GM19468 (cell line): Measurements from ENCODE around the gene CFAP206.

ENCODE experiments used
- ATAC-seq: cut with Tn5 transposase; IDR thresholded peaks from one replicate; pipeline ENCODE4 v1.9.1; 2021; ENCODE audit warnings: mild to moderate bottlenecking, moderate library complexity, moderate number of reproducible peaks; ENCODE audit not compliant: unreplicated experiment; ENCODE audit errors: extremely low read depth

Gene CFAP206, protein sequence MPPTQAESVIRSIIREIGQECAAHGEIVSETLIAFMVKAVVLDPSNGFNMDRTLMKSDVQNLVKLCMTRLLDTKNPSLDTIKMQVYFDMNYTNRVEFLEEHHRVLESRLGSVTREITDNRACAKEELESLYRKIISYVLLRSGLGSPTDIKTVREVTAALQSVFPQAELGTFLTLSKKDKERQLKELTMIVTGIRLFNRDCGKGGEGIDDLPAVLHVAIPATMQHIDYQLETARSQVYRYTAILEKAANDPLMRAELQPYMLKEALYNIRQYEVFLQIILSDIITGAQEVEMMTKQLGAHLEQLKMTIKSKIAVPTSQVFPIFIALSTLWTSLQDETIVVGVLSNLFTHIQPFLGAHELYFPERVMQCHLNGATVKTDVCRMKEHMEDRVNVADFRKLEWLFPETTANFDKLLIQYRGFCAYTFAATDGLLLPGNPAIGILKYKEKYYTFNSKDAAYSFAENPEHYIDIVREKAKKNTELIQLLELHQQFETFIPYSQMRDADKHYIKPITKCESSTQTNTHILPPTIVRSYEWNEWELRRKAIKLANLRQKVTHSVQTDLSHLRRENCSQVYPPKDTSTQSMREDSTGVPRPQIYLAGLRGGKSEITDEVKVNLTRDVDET

DNA sequence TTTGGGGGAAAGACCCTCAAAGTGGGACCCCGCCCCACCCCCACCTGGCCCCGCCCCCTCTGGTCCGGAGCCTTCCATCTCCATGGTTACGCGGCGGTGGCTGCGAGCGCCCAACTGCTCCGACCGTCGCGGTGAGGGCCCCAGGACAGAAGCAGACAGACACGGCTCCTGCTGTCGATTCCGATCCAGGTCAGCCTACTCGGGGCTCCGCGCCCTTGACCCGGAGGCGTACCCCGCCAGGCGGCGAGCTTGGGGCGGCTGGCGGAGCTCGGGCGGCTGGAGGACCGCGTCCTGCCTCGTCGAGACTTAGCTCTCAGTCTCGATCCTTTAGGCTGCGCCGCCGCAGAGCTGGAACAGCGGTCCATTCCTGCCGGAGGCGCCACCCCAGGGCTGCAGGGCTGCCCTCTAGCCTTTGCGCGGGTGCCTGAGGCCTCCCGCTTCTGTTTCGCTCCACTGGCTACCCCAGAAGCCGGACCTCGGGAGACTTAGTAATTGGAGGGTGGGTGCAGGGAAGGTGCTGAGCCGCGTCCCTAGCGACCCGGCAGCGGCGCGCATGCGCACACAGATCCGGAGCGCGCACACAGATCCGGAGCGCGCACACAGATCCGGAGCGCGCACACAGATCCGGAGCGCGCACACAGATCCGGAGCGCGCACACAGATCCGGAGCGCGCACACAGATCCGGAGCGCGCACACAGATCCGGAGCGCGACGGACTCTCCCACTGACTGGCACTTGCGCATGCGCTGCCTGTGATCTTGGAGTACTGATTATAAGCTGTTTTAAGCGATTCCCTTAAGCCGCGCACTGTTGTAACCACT is at the start of gene CFAP206:
CFAP206 (plus strand) TSS at position 72 of the 820 bp plus-strand sequence. CDS start 1,868 bp downstream, outside the sequence.
- ATAC-seq: peak; percentile 59

DNA sequence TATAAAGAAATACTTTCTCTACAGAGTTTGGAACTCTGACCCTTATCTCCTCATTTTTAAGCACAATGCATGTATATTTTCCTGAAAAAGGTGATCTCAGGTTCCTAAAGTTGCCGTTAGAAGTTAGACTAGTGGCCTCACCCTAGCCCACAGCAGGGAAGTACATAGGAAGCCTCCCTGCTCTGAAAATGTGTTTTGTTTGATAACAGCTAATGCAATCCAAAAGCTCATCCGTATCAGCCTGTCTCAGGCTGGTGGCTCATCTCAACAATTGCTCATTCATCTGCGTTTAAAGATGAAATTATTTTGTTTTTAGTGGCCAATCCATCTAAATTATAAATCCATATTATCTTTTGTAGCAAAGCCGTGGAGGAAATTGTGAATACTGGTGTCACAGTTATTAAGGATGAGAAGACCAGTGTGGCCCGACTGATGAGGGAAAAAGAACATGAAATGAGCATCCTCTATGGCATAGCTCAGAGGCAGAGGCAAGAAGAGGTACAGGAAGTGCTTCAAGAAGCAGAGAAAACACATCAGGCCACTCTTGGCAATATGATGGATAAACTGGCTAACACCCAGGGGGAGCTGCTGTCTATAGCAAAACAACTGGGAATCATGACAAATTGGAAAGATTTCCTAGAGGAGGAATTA is 43.0 kb upstream of the CFAP206 start:
- ATAC-seq: no peak

DNA sequence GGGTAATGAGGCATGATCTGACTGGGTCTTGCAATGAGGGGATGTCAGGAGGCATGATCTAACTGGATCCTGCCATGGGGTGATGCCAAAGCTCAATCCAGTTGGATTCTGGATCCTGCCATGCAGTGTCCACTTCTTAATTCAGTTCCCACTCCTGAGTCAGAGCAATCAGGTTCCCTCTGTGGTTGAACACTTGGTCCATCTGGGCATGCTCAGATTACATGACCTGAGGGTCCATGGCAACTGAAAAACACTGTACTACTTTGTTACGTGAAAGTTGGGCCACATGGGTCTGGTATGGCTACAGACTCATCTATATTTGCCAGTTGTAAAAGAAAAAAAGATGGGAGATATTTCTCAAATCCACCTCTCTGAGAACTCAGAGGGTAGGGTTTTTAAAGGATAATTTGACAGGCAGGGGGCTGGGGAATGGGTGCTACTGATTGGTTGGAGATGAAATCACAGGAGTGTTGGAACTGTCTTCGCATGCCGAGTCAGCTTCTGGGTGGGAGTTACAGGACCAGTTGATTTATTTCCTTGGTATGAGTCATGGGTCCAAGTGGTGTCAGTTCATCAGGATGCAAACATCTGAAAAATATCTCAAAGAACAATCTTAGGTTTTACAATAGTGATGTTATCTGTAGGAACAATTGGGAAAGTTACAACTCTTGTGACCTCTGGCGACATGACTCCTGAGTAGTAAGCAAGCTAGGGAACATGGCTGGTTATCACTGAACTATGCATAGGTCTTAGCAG is 41.5 kb upstream of the CFAP206 start:
- no peak for ATAC-seq

DNA sequence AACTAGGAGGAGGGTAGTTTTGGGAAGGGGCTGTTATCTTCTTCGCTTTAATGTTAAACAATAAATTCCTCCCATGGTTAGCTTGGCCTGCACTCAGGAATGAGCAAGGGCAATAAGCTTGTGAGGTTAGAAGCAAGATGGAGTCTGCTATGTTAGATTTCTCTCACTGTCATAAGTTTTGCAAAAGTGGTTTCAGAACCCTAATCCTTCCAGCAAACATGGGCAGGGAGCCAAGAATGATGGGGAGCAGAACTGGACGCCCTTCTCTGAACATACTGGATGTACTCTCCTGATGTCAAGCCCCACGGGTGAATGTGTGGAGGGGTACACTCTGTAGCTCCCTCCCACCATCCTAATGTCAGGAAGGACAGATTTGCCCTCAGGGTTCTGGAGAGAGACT is 40.9 kb upstream of the CFAP206 start:
- ATAC-seq: no peak

DNA sequence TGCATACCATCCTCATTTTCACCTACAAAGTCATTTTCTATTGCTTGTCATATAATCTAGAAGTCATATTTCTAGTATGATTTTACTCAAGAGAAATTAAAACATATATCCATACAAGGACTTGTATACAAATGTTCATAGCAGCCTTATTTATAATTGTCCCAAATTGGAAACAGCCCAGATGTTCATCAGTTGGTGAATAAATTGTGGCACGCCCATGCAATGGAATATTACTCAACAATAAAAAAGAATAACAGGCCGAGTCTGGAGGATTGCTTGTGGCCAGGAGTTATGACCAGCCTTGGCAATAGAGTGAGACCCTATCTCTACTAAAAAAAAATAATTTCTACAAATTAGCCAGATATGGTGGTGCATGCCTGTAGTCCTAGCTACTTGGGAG is 34.4 kb upstream of the CFAP206 start:
- ATAC-seq: no peak

DNA sequence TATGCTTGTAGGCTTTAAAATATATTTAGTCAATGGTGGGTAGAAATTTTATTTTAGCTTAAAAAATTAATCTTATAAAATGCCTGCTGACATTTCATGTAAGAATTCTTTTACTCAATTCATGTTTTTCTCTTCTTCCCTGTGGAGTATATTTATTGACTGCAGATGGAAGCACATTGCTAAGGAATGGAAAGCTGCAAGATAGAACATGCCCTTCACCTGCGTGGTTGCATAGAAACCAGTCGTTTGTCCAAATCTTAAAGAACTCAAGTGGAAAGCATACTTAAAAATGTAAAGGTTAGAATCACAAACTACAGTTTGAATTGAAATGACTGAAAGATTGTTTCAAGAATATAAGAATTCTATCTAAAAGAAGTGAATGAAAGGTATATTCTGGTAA is 32.5 kb upstream of the CFAP206 start:
- ATAC-seq: no peak

DNA sequence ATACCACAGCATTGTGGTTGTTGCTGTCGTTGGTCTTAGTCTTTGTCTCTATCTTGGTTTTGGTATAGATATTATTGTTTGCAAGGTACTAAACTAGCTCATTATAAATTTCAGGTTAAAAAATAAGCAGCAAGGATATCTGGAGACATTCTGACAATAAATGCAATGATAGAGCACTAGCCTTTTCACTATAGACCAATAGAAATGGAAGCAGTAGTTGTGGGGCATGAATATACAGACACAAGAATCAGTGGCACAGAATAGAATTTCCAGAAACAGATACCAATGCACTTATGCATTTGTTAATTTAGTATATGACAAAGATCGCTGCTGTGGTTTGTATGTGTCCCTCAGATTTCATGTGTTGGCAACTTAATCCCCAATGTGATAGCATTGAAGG is 31.1 kb upstream of the CFAP206 start:
- no peak for ATAC-seq

DNA sequence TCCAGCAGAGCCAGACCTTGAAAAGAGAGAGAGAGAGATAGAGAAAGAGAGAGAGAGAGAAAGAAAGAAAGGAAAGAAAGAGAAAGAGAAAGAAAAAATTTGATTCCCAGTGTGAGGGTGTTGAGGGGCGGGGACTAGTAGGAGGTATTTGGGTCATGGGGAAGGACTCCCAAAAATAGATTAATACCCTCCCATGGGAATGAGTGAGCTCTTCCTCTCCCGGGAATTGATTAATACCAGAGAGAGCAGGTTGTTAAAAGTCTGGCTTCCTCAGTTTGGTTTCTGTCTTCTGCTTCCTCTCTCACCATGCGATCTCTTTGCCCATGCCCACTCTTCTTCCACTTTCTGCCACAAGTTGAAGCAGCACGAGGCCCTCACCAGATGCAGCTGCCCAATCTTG is 28.8 kb upstream of the CFAP206 start:
- no peak for ATAC-seq

DNA sequence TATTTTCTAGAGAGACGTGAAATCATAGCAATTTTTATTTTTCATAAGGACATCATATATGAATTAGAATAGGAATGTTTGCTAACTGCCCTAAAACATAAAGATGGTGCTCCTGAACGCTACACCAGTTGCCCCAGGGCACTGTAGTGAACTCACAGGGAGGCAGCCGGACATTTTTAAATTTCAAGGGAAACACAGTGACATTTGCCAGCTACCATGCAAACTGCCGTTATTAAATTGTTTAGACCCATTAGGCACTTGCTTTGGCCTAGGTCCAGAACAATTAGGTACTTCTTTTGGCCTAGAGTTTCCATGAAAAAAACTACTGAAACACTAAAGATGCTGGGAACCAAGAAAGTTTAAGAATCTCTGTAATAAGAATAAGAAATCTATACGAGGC is 24.9 kb upstream of the CFAP206 start:
- no peak for ATAC-seq

DNA sequence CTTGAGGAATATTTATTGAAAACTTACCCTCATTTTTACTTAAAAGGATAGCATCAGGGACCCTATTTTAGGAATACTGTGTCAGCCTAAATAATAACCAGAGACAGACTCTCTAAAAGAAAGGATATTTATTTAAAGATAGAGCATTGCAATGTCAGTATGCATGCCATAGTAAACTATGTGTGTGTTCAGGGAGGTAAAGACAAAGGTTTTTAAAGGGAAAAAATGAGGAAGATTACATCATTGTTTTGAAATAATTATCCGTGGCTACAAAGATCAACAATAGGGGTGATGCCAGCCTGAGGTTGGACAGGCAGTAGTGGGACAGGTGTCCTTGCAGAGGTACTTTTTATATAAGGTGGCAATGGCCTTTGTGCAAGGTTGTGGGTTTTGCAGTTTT is 23.7 kb upstream of the CFAP206 start:
- ATAC-seq: no peak

DNA sequence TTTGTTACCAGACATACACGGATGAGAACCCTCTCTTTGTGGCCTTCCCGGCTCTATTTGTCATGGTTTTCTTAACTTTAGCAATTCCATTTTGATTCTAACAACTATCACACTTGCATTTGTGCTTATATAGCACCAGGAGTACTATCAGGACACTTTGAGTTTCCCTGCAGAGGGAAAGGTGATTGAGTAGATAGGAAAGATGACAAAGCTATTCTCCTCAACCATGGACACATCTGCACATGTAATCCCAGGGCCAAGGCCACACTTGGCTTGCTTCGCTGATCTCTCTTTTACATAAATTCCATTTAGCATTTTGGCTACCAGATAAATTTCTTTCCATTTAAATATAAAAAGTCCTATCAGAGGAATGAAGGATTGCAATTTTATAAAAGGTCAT is 23.3 kb upstream of the CFAP206 start:
- ATAC-seq: no peak

DNA sequence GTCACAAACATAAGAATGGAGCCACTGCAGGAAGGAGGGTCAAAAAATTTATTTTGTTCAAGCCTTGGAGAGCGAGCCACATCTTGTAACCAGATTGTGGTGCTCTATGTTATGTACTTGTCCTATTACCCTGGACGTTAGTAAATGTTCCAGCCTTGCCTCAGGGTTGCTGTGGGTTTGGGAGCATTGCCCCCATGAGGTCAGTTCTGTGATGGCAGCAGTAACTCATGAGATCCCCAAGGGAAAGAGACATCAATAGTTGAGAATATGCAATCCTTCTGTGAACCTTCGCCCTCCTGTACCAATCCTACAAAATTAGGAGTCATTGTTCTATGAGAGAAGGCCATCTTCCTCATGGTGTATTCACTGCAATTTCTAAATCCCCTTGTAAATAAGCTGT is 16.4 kb upstream of the CFAP206 start:
- peak; percentile 26 for ATAC-seq

DNA sequence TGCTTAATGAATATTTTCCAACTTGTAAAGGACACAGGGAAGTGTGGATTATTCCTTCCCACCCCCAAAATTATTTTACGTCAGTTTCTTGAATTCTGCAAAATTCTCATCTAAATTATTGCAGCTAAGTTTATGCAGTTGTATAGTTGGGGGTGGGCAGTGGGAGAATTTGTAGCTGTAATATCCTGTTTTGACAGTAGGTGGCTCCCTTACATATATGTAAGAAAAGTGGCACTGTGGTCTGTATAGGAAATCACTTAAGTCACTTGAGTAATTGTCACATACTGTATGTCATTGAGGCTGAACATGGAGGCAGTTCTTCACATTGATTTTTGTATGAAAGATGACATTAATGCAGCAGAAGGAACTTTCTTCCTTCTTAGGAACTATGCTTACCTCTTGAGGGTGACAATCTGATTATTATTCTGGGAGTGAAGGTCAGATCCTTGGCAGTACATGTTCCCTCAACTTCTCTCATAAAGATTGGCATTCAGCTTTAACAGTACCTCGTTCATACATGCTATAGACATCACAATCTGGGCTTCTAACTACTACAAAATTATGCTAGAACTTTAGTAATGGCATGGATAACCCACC is 14.6 kb upstream of the CFAP206 start:
- ATAC-seq: peak; percentile 82

DNA sequence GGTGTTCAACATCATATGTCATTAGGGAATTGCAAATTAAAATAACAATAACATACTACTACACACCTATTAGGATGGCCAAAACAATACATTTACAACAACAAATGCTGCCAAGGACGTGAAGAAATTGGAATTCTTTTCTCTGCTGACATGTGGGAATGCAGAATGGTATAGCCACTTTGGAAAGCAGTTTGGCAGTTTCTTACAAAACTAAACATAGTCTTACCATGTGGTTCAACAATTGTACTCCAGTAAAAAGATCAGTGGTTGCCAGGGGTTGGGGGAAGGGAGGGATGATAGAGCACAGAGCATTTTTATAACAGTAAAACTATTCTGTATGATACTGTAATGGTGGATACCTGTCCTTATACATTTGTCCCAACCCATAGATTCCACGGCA is 12.3 kb upstream of the CFAP206 start:
- no peak for ATAC-seq

DNA sequence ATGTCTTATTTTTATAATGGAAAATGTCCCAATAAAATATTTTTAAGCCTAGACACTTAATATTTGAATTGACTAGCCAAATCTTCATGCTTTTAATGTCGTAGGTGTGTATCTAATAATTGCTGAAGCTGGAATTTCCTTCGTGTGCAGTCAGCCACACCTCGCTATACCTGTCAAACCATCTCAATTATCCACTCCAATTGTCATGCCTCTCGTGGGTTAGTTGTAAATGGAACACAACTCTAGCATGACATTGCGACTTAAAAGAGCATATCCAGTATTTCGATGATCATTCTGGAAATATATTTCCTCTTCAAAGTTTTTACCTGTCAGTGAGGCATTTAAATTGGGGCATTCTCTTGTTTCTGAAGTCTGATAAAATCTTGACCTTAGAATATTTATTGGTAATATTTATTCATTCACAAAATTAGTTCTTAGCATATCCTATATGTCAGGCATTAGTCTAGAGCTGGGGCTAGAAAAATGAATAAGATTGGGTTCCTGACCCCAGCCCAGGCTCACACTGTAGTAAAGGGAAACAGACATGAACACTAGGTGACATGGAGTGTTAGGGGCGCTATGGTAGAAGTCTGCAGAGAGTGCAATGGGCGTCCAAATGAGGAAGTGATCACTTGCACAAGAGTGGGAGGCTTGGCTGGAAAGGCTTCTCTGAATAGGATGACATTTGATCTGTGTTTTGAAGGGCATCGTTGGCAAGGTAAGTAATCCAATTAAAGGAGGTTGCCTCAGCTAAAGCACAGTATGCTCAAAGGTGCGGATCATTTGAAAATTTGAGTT is 11.0 kb upstream of the CFAP206 start:
- ATAC-seq: no peak

DNA sequence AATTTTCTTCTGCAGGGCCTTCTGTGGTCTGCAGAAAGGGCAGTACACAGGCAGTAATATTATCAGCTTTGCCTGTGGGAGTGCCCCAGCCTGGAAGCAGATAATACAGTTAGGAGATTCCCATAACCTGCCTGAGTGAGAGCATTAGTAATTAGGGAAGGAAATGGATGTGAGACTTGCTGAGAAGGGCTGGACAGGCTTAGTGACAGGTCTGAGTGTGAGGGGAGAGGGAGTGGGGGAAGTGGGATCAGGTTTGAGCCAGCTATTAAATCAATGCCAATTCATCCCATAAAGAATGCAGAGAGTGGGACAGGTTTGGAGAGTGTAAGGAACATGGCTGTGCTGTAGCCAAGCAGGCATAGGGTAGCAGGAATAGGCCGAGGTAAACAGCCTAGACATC is 10.1 kb upstream of the CFAP206 start:
- no peak for ATAC-seq

DNA sequence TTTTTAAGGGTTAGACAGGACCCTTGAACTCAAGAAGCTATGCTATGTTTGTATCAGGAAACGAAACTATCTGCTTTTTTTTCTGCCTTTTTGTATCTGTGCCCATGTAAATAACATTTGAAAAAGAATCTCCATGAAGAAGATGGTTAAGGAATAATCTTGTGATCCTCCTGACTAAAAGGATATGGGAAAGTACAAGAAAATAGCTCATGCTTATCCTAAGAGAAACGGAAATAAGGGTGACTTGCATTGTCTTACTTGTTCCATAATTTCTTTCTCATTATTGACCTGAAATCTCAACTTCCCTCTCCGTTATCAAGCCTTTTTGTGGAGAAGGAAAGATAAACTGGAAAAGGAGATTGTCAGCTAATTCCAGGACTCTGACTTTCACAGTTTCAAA is 5.9 kb upstream of the CFAP206 start:
- no peak for ATAC-seq

DNA sequence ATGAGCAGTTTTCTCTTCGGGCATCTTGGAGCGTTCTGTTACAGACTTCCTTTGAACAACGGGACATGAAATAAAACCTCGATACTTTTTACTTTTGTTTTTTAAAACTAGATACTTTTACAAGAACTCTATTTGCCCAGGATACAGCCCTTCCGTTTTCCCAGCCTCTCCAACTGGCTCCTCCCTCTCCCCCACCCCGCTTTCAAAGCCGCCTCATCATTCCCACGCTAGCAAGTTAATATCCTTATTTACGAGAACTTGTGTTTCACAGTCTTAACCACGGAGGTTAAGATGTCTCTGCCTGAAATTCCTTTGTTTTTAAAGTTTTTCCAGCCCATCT is 241 bp upstream of the CFAP206 start:
- no peak for ATAC-seq

DNA sequence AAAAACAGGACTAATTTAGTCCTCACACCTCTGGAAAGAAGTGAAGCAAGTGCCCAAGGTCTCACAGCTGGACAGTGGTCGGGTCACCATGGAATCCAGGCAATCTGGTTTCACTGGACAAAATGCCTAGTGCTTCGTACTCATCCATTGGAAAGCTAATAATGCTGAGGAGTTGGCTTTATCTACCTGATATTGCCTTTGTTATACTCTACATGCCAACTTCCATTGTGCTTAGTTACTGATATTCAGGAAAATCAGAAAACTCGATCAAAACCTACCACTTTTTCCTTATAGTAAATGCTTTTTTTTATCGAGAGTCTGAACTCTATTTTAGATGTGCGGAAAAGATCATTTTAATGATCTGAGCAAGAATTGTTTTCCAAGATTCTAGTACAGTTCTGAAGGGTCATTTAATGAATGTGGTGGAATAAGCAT is 966 bp downstream of the CFAP206 start:
- no peak for ATAC-seq
